ENCODE data around the gene MACO1. TPM values are rescaled to one million over a fixed set of nuclear protein-coding genes. Genes with fewer than 3 reads are reported as not detected.

MACO1 gene
- total and polyA plus RNA-seq, 9 of the 15 experiments (the other 6 are each of a cell fraction or from before 2014, with no cell fraction given), result 4.6 to 28.4 (median 21.7) TPM

DNA sequence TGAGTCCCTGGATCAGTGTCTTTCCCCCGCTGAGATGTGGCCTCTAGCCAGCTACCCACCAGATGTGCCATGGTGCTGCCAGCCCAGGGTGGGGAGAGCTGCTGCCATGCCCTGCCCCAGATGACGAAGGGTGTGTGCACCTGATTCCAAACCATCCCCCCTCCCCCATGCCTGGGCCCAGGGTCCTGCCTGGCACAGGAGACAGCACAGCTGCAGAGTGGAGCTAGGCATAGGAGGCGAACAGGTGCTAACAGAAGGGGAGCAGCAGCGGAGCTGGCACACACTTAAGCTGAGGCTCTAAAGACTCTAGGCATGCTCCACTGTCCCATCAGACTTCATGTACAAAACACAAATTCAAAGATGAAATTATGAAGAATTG lies 103.7 kb downstream of the MACO1 start:
- no peaks in the 10 kb centered on the region; the same call in 1 of the 2 replicates for H4K20me1 ChIP-seq (replicated peaks; ENCODE audit: control insufficient read depth, insufficient read depth, low read length)
- BruUV-seq (replicated peaks), result no TSS peak
- H3K79me2 ChIP-seq (ENCODE audit: control insufficient read depth, insufficient read depth, low read length), result no peaks in the 10 kb centered on the region
- ATAC-seq (no peak), DNase-seq (ENCODE audit: extremely low read depth in 1 of 4, low spot score in 3 of 4) (no peak), FAIRE-seq (no peak)
- no peak overlapping the region for H2AFZ ChIP-seq (ENCODE audit: low read depth, low read length)
- no peaks in the 10 kb centered on the region for H3K36me3 ChIP-seq (ENCODE audit: control insufficient read depth, insufficient read depth, low read length)
- intact Hi-C loops (cut with micrococcal nuclease), result no loop called here
- no peak overlapping the region for H3K27ac ChIP-seq (ENCODE audit: extremely low read depth, low read depth, low read length)
- TF ChIP-seq GTF2E2 (tag; IDR thresholded peaks at IDR 0.05) (no peak), ZNF764 (CRISPR knock-in tag; IDR thresholded peaks at IDR 0.05; ENCODE audit: low read depth) (no peak), GATAD2A (IDR thresholded peaks at IDR 0.05) (no peak), MBD2 (IDR thresholded peaks at IDR 0.05; ENCODE audit: borderline replicate concordance, low read depth) (no peak), SAFB (IDR thresholded peaks at IDR 0.05; ENCODE audit: borderline replicate concordance, low read depth, low read length) (no peak), HMGN3 (IDR thresholded peaks at IDR 0.05; ENCODE audit: borderline replicate concordance, extremely low read depth, insufficient read length, low read depth, low read length) (no peak), CBX5 (IDR thresholded peaks at IDR 0.05; ENCODE audit: borderline replicate concordance, low read depth) (no peak), SRF (CRISPR knock-in tag; IDR thresholded peaks at IDR 0.05) (no peak), ZNF431 (CRISPR knock-in tag; IDR thresholded peaks at IDR 0.05) (no peak), NR3C1 (CRISPR knock-in tag; IDR thresholded peaks at IDR 0.05) (no peak)
- TF ChIP-seq, protein P1, sequence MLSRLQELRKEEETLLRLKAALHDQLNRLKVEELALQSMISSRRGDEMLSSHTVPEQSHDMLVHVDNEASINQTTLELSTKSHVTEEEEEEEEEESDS (CRISPR knock-in tag; IDR thresholded peaks at IDR 0.05), result no peak
- CTCF ChIA-PET (ENCODE audit: low intra/inter-chr PET ratio), result no interaction called here
- no peak overlapping the region for H3K4me2 ChIP-seq (ENCODE audit: insufficient read depth, low read length)
- H3K4me1 ChIP-seq (replicated peaks in 1 of 2; ENCODE audit: control insufficient read depth in 2 of 2, insufficient read depth in 2 of 2, low read length in 2 of 2), result peaks cover 11 to 39% of the 10 kb centered on the region in 2 experiments; a peak in 3 of 5 replicates
- POLR2A ChIA-PET, result interaction anchor here (0.7 to 1.6 kb wide), 3 partner anchors 12 to 77 kb away, joined by 3 read pairs; no protein-coding TSS in a partner anchor
- no peak overlapping the region for H3K9ac ChIP-seq (ENCODE audit: insufficient read depth in 1 of 2, low read depth in 2 of 2, low read length in 2 of 2)
- WGBS (ENCODE audit: insufficient coverage, low coverage, missing lambda C conversion rate), result 48% methylated on average over 4 of the region's 4 CpGs
- no peak overlapping the region for H3K4me3 ChIP-seq
- H3K9me3 ChIP-seq (replicated peaks; ENCODE audit: control insufficient read depth, insufficient read depth, low read depth, low read length), result no peaks in the 10 kb centered on the region
- in situ Hi-C loops (cut with MboI), result no loop called here
- H3K9me1 ChIP-seq (ENCODE audit: control insufficient read depth, insufficient read depth, low read length), result no peaks in the 10 kb centered on the region
- H3K27me3 ChIP-seq (ENCODE audit: control insufficient read depth in 2 of 2, insufficient read depth in 2 of 2, low read length in 2 of 2), result peaks cover 0 to 11% of the 10 kb centered on the region in 2 experiments; a peak in 1 of 5 replicates

Measured in K562 (cell line).